ENCODE measurements around the gene TC2N.

- TF ChIP-seq ZNF274 (IDR thresholded peaks at IDR 0.05; ENCODE audit: low read depth, low read length): no peak
- no peak for TF ChIP-seq SUZ12 (IDR thresholded peaks at IDR 0.05; ENCODE audit: extremely low read depth, insufficient read depth, insufficient read length)
These were observed 32.8 kb downstream of the TC2N start for GRCh38 chr14:91834571-91834970.
